OCI-LY1 (cell line): ENCODE measurements around the gene FKBP14.

Experiments
- H2AFZ ChIP-seq: fragments of 200-600 bp; sonication (generic), shearing (Covaris generic); 2 replicates; pipeline ENCODE4 v1.6.0; 2014; ENCODE audit warnings: antibody characterized with exemption, mild to moderate bottlenecking, low read length
- H3F3A ChIP-seq: fragments of 200-600 bp; sonication (generic), shearing (Covaris generic); 2 replicates; pipeline ENCODE4 v1.6.0; 2014; ENCODE audit warnings: mild to moderate bottlenecking, antibody characterized with exemption, low read length, moderate library complexity; ENCODE audit not compliant: insufficient read depth
- H3K27ac ChIP-seq: fragments of 200-600 bp; sonication (generic); 2 replicates; pipeline ENCODE4 v1.5.1; 2014; ENCODE audit warnings: low read length, mixed run types, mild to moderate bottlenecking, low read depth; ENCODE audit not compliant: poor library complexity, severe bottlenecking
- H3K27me3 ChIP-seq: fragments of 200-600 bp; sonication (generic); 2 replicates; pipeline ENCODE4 v1.6.0; 2014; ENCODE audit warnings: antibody characterized with exemption, mild to moderate bottlenecking, low read length, moderate library complexity; ENCODE audit not compliant: insufficient read depth
- H3K36me3 ChIP-seq: fragments of 200-600 bp; sonication (generic); 2 replicates; pipeline ENCODE4 v1.6.1; 2014; ENCODE audit warnings: mild to moderate bottlenecking, antibody characterized with exemption, low read length, moderate library complexity, mixed read lengths; ENCODE audit not compliant: insufficient read depth
- H3K4me1 ChIP-seq: fragments of 200-600 bp; sonication (generic); 2 replicates; pipeline ENCODE4 v1.5.1; 2014; ENCODE audit warnings: mild to moderate bottlenecking, low read length, moderate library complexity; ENCODE audit not compliant: insufficient read depth, severe bottlenecking
- H3K4me2 ChIP-seq: fragments of 200-600 bp; sonication (generic), shearing (Covaris generic); 2 replicates; pipeline ENCODE4 v1.6.1; 2014; ENCODE audit warnings: low read length
- H3K4me3 ChIP-seq: fragments of 200-600 bp; sonication (generic); 2 replicates; pipeline ENCODE4 v1.5.1; 2014; ENCODE audit warnings: low read length, low read depth, mild to moderate bottlenecking, mixed read lengths; ENCODE audit not compliant: poor library complexity, severe bottlenecking
- H3K79me2 ChIP-seq: fragments of 200-600 bp; shearing (Covaris generic); 2 replicates; pipeline ENCODE4 v1.6.1; 2016; ENCODE audit warnings: mixed run types, low read length, mixed read lengths; ENCODE audit not compliant: insufficient read depth
- H3K9ac ChIP-seq: fragments of 200-600 bp; sonication (generic), shearing (Covaris generic); 2 replicates; pipeline ENCODE4 v1.6.1; 2014; ENCODE audit warnings: mild to moderate bottlenecking, low read length, mixed read lengths
- H3K9me2 ChIP-seq: fragments of 200-600 bp; sonication (generic), shearing (Covaris generic); 2 replicates; pipeline ENCODE4 v1.6.1; 2014; ENCODE audit warnings: low read depth, mild to moderate bottlenecking, low read length, mixed read lengths
- H3K9me3 ChIP-seq: fragments of 200-600 bp; shearing (Covaris generic); 2 replicates; pipeline ENCODE4 v1.6.1; 2014; ENCODE audit warnings: low read length, mixed read lengths
- H4K20me1 ChIP-seq: fragments of 200-600 bp; sonication (generic), shearing (Covaris generic); 2 replicates; pipeline ENCODE4 v1.6.0; 2016; ENCODE audit warnings: mild to moderate bottlenecking, low read length; ENCODE audit not compliant: insufficient read depth
- EZH2 ChIP-seq: fragments of 200-600 bp; sonication (generic), shearing (Covaris generic); IDR thresholded peaks from 2 replicates; pipeline ENCODE4 v1.8.0; 2017; ENCODE audit warnings: borderline replicate concordance, mixed run types, mild to moderate bottlenecking, antibody characterized with exemption, low read length, moderate library complexity, mixed read lengths
- TF ChIP-seq, protein P1 (sequence below): fragments of 200-600 bp; sonication (generic), shearing (Covaris generic); IDR thresholded peaks from 2 replicates; pipeline ENCODE4 v1.5.1; 2017; ENCODE audit warnings: mild to moderate bottlenecking, antibody characterized with exemption, low read length, moderate library complexity, mixed read lengths

Gene FKBP14

DNA sequence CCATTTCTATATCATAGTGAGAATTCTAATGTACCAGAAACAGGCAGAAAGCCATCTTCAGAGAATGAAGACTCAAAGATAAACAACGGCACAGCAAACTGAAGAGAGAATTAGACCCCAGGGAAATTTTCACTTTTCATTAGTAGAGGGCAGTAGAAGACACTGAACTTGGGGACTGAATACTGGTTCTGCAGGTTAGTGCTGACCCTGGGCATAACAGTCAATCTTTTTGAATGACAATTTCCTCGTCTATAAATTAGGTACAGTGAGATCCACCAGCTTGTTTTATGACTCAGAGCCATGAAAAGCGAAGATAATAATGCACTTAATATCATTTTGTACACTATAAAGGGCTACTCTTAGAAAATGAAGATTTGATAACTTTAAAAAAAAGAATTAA, 13.7 kb downstream of the FKBP14 start:
- H3K9me3 ChIP-seq, result no peaks in the 10 kb centered on the region
- peaks cover 26% of the 10 kb centered on the region for H3K36me3 ChIP-seq
- no peaks in the 10 kb centered on the region for H3K4me1 ChIP-seq
- no peak overlapping the region for H3K9ac ChIP-seq
- TF ChIP-seq, protein P1, sequence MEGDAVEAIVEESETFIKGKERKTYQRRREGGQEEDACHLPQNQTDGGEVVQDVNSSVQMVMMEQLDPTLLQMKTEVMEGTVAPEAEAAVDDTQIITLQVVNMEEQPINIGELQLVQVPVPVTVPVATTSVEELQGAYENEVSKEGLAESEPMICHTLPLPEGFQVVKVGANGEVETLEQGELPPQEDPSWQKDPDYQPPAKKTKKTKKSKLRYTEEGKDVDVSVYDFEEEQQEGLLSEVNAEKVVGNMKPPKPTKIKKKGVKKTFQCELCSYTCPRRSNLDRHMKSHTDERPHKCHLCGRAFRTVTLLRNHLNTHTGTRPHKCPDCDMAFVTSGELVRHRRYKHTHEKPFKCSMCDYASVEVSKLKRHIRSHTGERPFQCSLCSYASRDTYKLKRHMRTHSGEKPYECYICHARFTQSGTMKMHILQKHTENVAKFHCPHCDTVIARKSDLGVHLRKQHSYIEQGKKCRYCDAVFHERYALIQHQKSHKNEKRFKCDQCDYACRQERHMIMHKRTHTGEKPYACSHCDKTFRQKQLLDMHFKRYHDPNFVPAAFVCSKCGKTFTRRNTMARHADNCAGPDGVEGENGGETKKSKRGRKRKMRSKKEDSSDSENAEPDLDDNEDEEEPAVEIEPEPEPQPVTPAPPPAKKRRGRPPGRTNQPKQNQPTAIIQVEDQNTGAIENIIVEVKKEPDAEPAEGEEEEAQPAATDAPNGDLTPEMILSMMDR, result 0 out of 2 replicates have a peak, but pooled peaks have one; percentile 4
- no peak for TF ChIP-seq EZH2
- H2AFZ ChIP-seq, result no peak overlapping the region
- H3K27me3 ChIP-seq, result no peaks in the 10 kb centered on the region
- no peak overlapping the region for H3K4me2 ChIP-seq
- no peaks in the 10 kb centered on the region for H4K20me1 ChIP-seq
- no peaks in the 10 kb centered on the region for H3K79me2 ChIP-seq
- no peaks in the 10 kb centered on the region for H3K9me2 ChIP-seq
- no peak overlapping the region for H3K4me3 ChIP-seq
- H3K27ac ChIP-seq, result no peak overlapping the region
- H3F3A ChIP-seq, result no peaks in the 10 kb centered on the region

DNA sequence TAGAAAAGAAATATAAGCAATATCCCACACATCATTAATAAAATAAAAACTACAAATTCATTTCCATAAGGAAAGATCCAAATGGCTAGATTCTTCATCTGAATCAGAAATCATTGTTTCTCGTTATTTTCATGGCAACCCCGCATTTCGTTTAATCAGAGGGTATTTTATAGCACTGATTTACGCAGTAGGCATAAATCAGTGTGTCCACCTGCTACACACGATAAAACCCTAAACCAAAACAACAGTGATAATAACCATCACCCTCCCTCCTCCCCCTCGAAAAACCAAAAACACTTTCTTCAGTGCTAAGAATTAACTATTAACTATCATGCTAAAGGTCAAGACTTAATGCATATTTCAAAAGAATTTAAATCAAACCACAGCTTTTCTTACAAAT, 16.5 kb downstream of the FKBP14 start:
- no peak overlapping the region for H3K9ac ChIP-seq
- H3K4me1 ChIP-seq, result no peaks in the 10 kb centered on the region
- H3K27ac ChIP-seq, result no peak overlapping the region
- H3K4me3 ChIP-seq, result no peak overlapping the region
- no peaks in the 10 kb centered on the region for H4K20me1 ChIP-seq
- no peaks in the 10 kb centered on the region for H3K27me3 ChIP-seq
- TF ChIP-seq, protein P1, result no peak
- no peak for TF ChIP-seq EZH2
- H3K4me2 ChIP-seq, result no peak overlapping the region
- no peak overlapping the region for H2AFZ ChIP-seq
- H3K36me3 ChIP-seq, result peaks cover 15% of the 10 kb centered on the region
- H3F3A ChIP-seq, result no peaks in the 10 kb centered on the region
- H3K9me3 ChIP-seq, result no peaks in the 10 kb centered on the region
- no peaks in the 10 kb centered on the region for H3K9me2 ChIP-seq
- H3K79me2 ChIP-seq, result no peaks in the 10 kb centered on the region

DNA sequence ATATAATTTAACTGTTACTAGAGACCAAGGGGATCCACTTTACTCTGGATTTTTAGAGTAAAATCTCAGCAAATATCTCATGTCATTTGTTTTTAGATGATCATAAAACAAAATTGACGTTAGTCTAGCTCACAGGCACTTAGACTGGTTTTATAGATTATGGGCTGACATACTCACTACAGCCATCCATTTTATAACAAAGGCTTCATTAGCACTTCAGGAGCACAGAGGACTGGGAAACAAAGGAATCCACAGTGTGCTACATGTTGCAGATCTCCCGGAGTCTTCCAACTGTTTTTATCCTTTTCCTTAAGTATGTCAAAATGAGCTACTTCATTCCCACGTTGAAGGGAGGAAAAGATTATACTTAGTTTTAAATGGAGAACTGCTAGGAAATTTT, 21.0 kb downstream of the FKBP14 start:
- no peaks in the 10 kb centered on the region for H3K9me2 ChIP-seq
- no peak overlapping the region for H3K4me3 ChIP-seq
- peaks cover 3% of the 10 kb centered on the region for H3K4me1 ChIP-seq
- no peak overlapping the region for H3K9ac ChIP-seq
- no peak overlapping the region for H3K4me2 ChIP-seq
- H3F3A ChIP-seq, result no peaks in the 10 kb centered on the region
- no peaks in the 10 kb centered on the region for H4K20me1 ChIP-seq
- H2AFZ ChIP-seq, result no peak overlapping the region
- TF ChIP-seq, protein P1, result no peak
- no peak for TF ChIP-seq EZH2
- H3K36me3 ChIP-seq, result no peaks in the 10 kb centered on the region
- no peaks in the 10 kb centered on the region for H3K27me3 ChIP-seq
- H3K27ac ChIP-seq, result no peak overlapping the region
- no peaks in the 10 kb centered on the region for H3K9me3 ChIP-seq
- no peaks in the 10 kb centered on the region for H3K79me2 ChIP-seq
